ENCODE data around the gene CDH4. TPM values are rescaled to one million over a fixed set of nuclear protein-coding genes. Genes with fewer than 3 reads are reported as not detected.

CDH4 gene
- total and polyA plus RNA-seq, 2 of the 13 experiments (the other 11 are each of a cell fraction or from before 2014, with no cell fraction given): not detected

- TF ChIP-seq PATZ1 (CRISPR knock-in tag; IDR thresholded peaks at IDR 0.05) (peak; percentile 46; the same call in 1 of the 2 replicates), TEAD3 (CRISPR knock-in tag; optimal IDR thresholded peaks at IDR 0.05; ENCODE audit: borderline replicate concordance) (no peak), ZNF652 (CRISPR knock-in tag; IDR thresholded peaks at IDR 0.05; ENCODE audit: borderline replicate concordance, low read depth) (no peak), ZNF691 (CRISPR knock-in tag; IDR thresholded peaks at IDR 0.05; ENCODE audit: borderline replicate concordance, low read depth) (no peak), ZNF775 (CRISPR knock-in tag; IDR thresholded peaks at IDR 0.05; ENCODE audit: borderline replicate concordance) (no peak), ZNF343 (CRISPR knock-in tag; IDR thresholded peaks at IDR 0.05) (no peak), KDM6A (CRISPR knock-in tag; IDR thresholded peaks at IDR 0.05; ENCODE audit: low read depth) (no peak), FIP1L1 (IDR thresholded peaks at IDR 0.05; ENCODE audit: borderline replicate concordance, insufficient read depth, low read depth, low read length) (no peak), ZNF639 (CRISPR knock-in tag; conservative IDR thresholded peaks at IDR 0.05) (no peak), AFF4 (CRISPR knock-in tag; IDR thresholded peaks at IDR 0.05) (no peak), LCORL (IDR thresholded peaks at IDR 0.05) (no peak), LCORL (CRISPR knock-in tag; IDR thresholded peaks at IDR 0.05) (no peak; the same call in 1 of the 2 replicates), ZBTB7B (CRISPR knock-in tag; IDR thresholded peaks at IDR 0.05) (0 out of 2 replicates have a peak, but pooled peaks have one; percentile 39), CHD2 (IDR thresholded peaks at IDR 0.05; ENCODE audit: low read depth, low read length) (no peak), ZNF781 (CRISPR knock-in tag; IDR thresholded peaks at IDR 0.05; ENCODE audit: borderline replicate concordance, not compliant biosample characterization) (no peak), FOXP4 (CRISPR knock-in tag; IDR thresholded peaks at IDR 0.05) (no peak)
Observed at GRCh38 chr20:61965606-61966491, 713.8 kb downstream of the CDH4 start (continued).

All from HepG2 (cell line).